Endometrial microvascular endothelial cells (primary cell): ENCODE measurements around the gene TEX19. TPM values are rescaled to one million over a fixed set of nuclear protein-coding genes. Genes with fewer than 3 reads are reported as not detected.
"Not testable (repeated sequence)": the region's sequence is repeated elsewhere in the genome, so short reads cannot be mapped to it uniquely, and the experiment has no call there.

Experiments used
- in situ Hi-C: cut with HindIII; loops from 2 replicates; pipeline ENCODE4 v1.10.0; 2017; ENCODE audit warnings: low sequenced_read_pairs, low pct_unique_long_range_greater_than_20kb; ENCODE audit errors: inconsistent ontology term
- total RNA-seq: library from RNA; depleted of rRNA; stranded (reverse); fragments of >200 nt; gene quantifications from one replicate; pipeline ENCODE4 v1.2.3, GENCODE V29; 2015; ENCODE audit errors: inconsistent ontology term

The TEX19 gene
- total RNA-seq, 1 donor from 2014 or later, result not detected

- in situ Hi-C loops, result loop anchor here (25.0 kb wide), 2 partner anchors 88 to 188 kb away; no protein-coding TSS in a partner anchor
Observed at GRCh38 chr17:82348866-82349265, 10.2 kb upstream of the TEX19 start.

- in situ Hi-C loops, result loop anchor here (25.0 kb wide), 2 partner anchors 88 to 188 kb away; no protein-coding TSS in a partner anchor
Observed at GRCh38 chr17:82349287-82349701, 9.8 kb upstream of the TEX19 start.

GRCh38 chr17:82350182-82351030 is 8.6 kb upstream of the TEX19 start:
- in situ Hi-C loops, result no loop called here

- in situ Hi-C loops, result no loop called here
Observed at GRCh38 chr17:82351254-82351712, 7.8 kb upstream of the TEX19 start.

- in situ Hi-C loops, result no loop called here
Observed at GRCh38 chr17:82351713-82352488, 7.1 kb upstream of the TEX19 start.

GRCh38 chr17:82353484-82353883 is 5.6 kb upstream of the TEX19 start:
- in situ Hi-C loops, result no loop called here

- in situ Hi-C loops, result no loop called here
Observed at GRCh38 chr17:82354804-82355308, 4.2 kb upstream of the TEX19 start.

- in situ Hi-C loops, result no loop called here
Observed at GRCh38 chr17:82355770-82356427, 3.1 kb upstream of the TEX19 start.

GRCh38 chr17:82356845-82357355 is 2.1 kb upstream of the TEX19 start:
- in situ Hi-C loops, result no loop called here

GRCh38 chr17:82357394-82357793 is 1.7 kb upstream of the TEX19 start:
- in situ Hi-C loops, result no loop called here

GRCh38 chr17:82359451-82360074 is 516 bp downstream of the TEX19 start:
- in situ Hi-C loops, result not testable (repeated sequence)

- in situ Hi-C loops, result no loop called here
Observed at GRCh38 chr17:82361885-82362633, 3.0 kb downstream of the TEX19 start.

- in situ Hi-C loops, result no loop called here
Observed at GRCh38 chr17:82365606-82366295, 6.7 kb downstream of the TEX19 start.

GRCh38 chr17:82366749-82367148 is 7.7 kb downstream of the TEX19 start:
- in situ Hi-C loops, result no loop called here

GRCh38 chr17:82367724-82368524 is 8.9 kb downstream of the TEX19 start:
- in situ Hi-C loops, result no loop called here

- in situ Hi-C loops, result no loop called here
Observed at GRCh38 chr17:82369211-82369610, 10.2 kb downstream of the TEX19 start.
